KOPT-K1 (cell line): Measurements from ENCODE around the gene SFRP4.

ENCODE experiments used
- H3K27ac ChIP-seq: fragments of 200-600 bp; sonication (generic); 2 replicates; pipeline ENCODE4 v1.5.1; 2016; ENCODE audit warnings: antibody characterized with exemption, mild to moderate bottlenecking, low read depth, low read length; ENCODE audit not compliant: poor library complexity, severe bottlenecking
- H3K36me3 ChIP-seq: fragments of 200-600 bp; sonication (generic); 2 replicates; pipeline ENCODE4 v1.5.1; 2017; ENCODE audit warnings: antibody characterized with exemption, mild to moderate bottlenecking, low read length, moderate library complexity; ENCODE audit not compliant: insufficient read depth
- H3K9me3 ChIP-seq: fragments of 200-600 bp; sonication (generic); 2 replicates; pipeline ENCODE4 v1.5.1; 2017; ENCODE audit warnings: antibody characterized with exemption, low read length, mild to moderate bottlenecking; ENCODE audit not compliant: insufficient read depth, poor library complexity, severe bottlenecking

SFRP4 gene

GRCh38 chr7:37912756-37913155 is 3.9 kb downstream of the SFRP4 start:
- Histone ChIP-seq H3K9me3 (no peaks in the 10 kb centered on the region), H3K27ac (no peak overlapping the region), H3K36me3 (no peaks in the 10 kb centered on the region)

- Histone ChIP-seq H3K36me3 (no peaks in the 10 kb centered on the region), H3K9me3 (no peaks in the 10 kb centered on the region), H3K27ac (no peak overlapping the region)
Measured at GRCh38 chr7:37908221-37908788, 8.3 kb downstream of the SFRP4 start.

- Histone ChIP-seq H3K9me3 (no peaks in the 10 kb centered on the region), H3K36me3 (no peaks in the 10 kb centered on the region), H3K27ac (no peak overlapping the region)
Measured at GRCh38 chr7:37901890-37902524, 14.6 kb downstream of the SFRP4 start.

DNA sequence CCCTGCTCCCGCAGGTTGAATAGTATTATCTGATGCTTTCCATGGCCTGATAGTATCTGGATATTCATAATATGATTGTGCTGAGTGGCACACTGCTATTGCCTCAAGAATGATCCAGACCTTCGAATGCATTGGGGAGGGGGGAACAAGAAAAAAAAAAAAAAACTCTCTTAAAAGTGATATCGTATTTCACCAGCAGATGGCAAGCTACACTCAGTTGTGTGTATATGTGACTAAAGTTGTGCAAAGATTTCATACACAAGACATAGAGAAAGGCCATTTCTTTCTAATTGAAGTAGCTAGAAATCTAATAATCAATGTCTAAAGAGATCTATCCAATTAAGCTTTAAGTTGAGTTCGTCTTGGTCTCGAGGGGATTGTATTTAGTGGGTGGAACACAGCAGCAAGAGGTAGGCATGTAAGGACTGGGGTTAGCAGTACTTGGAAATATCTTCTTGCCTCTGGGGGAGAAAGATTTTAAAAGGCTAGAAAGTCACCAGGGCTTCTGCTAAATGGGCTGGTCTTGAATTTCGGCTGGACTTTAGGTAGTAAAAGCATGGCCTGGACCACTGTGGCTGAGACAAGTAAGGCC is 15.3 kb downstream of the SFRP4 start:
- Histone ChIP-seq H3K36me3 (no peaks in the 10 kb centered on the region), H3K27ac (no peak overlapping the region), H3K9me3 (no peaks in the 10 kb centered on the region)

GRCh38 chr7:37899712-37900247 is 16.8 kb downstream of the SFRP4 start:
- Histone ChIP-seq H3K27ac (no peak overlapping the region), H3K36me3 (no peaks in the 10 kb centered on the region), H3K9me3 (no peaks in the 10 kb centered on the region)

- H3K9me3 ChIP-seq, result no peaks in the 10 kb centered on the region
- H3K36me3 ChIP-seq, result no peaks in the 10 kb centered on the region
- no peak overlapping the region for H3K27ac ChIP-seq
Measured at GRCh38 chr7:37894671-37895070, 21.9 kb downstream of the SFRP4 start.

DNA sequence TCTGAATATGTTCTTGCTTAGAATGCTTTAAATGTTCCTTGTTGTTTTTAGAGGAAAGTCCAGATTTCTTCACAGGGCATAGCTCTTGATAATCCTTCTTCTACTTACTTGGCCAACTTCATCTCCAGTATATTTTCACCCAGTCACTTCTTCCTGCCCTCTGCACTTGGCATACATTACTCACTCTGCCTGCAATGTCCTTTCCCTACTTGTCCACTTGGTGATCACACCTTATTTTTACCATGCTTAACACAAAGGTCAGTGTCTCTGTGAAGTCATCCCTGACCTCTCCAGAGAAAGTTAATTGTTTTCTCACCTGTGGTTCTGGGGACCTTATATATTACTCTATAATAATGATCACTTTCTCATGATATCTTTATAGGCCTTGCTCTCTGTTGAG is 23.3 kb downstream of the SFRP4 start:
- H3K36me3 ChIP-seq, result no peaks in the 10 kb centered on the region
- no peaks in the 10 kb centered on the region for H3K9me3 ChIP-seq
- no peak overlapping the region for H3K27ac ChIP-seq

DNA sequence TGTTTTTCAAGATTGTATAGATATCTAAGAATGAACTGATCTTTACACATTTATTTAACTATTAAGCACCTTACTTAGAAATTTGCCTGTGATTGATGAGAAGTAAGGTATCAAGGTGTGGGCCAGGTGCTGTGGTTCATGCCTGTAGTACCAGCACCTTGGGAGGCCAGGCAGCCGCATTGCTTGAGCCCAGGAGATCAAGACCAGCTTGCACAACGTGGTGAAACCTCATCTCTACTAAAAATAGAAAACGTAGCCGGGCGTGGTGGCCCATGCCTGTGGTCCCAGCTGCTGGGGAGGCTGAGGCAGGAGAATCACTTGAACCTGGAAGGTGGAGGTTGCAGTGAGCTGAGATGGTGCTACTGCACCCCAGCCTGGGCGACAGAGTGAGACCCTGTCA is 34.5 kb downstream of the SFRP4 start:
- H3K36me3 ChIP-seq, result no peaks in the 10 kb centered on the region
- no peaks in the 10 kb centered on the region for H3K9me3 ChIP-seq
- H3K27ac ChIP-seq, result no peak overlapping the region
